ENCODE data around the gene AFF3. TPM values are rescaled to one million over a fixed set of nuclear protein-coding genes. Genes with fewer than 3 reads are reported as not detected.

Gene AFF3
- total RNA-seq, 5 donors from 2014 or later (not counting 1 experiment from before 2014, with no cell fraction given), result 9.9 to 23.5 (median 11.5) TPM

GRCh38 chr2:100004348-100004884 is 138.0 kb downstream of the AFF3 start:
- Histone ChIP-seq H3K4me3 (ENCODE audit: control insufficient read depth in 1 of 2, extremely low read depth in 1 of 2, low read length in 1 of 2) (no peak overlapping the region), H3K36me3 (ENCODE audit: control insufficient read depth in 2 of 2, extremely low read depth in 1 of 2, insufficient read depth in 1 of 2, low read length in 1 of 2) (peaks cover 0 to 8% of the 10 kb centered on the region in 2 donors), H3K4me1 (ENCODE audit: control insufficient read depth in 1 of 2, extremely low read depth in 1 of 2, insufficient read depth in 2 of 2, low read length in 2 of 2) (peaks cover 0 to 5% of the 10 kb centered on the region in 2 experiments), H3K27ac (ENCODE audit: low read length) (no peak overlapping the region), H3K9me3 (no peaks in the 10 kb centered on the region), H3K27me3 (replicated peaks in 1 of 2; ENCODE audit: control insufficient read depth in 2 of 2, extremely low read depth in 1 of 2, insufficient read depth in 2 of 2, low read length in 1 of 2) (no peaks in the 10 kb centered on the region)
- Mint-ChIP-seq H3K27ac (no peak overlapping the region), H3K36me3 (peaks cover 18% of the 10 kb centered on the region), H3K4me1 (peaks cover 0 to 6% (median 4%) of the 10 kb centered on the region in 3 donors), H3K4me3 (no peak overlapping the region), H3K27me3 (no peaks in the 10 kb centered on the region), H3K9me3 (no peaks in the 10 kb centered on the region)
- no CpG with 5 or more reads among the region's 3 CpGs for WGBS (ENCODE audit: insufficient coverage)
- ATAC-seq (replicated peaks in 1 of 4) (no peak), DNase-seq (no peak)
- CTCF ChIA-PET, result no interaction called here
- POLR2A ChIA-PET, result no interaction called here

DNA sequence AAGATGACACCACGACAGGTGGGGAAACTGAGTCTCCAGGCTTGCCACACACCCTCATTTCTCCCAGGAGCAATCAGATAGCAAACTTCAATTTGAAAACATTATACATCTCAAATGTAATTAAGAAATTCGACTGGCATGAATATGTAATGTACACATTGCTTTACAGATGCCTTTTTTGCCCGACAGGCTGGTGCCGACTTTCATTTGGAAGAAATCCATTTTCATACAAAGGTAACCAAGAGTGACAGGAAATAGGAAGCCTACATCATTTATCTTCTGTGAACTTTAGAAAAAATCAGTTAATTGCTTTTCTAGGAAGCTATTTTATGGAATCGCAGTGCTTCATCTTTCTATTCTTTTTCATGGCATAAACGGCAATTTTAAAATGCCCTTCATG is 140.3 kb downstream of the AFF3 start:
- Mint-ChIP-seq H3K27me3 (no peaks in the 10 kb centered on the region), H3K4me1 (peaks cover 0 to 6% (median 4%) of the 10 kb centered on the region in 3 donors), H3K36me3 (peaks cover 7% of the 10 kb centered on the region), H3K9me3 (no peaks in the 10 kb centered on the region), H3K27ac (no peak overlapping the region), H3K4me3 (no peak overlapping the region)
- Histone ChIP-seq H3K9me3 (no peaks in the 10 kb centered on the region), H3K4me1 (ENCODE audit: control insufficient read depth in 1 of 2, extremely low read depth in 1 of 2, insufficient read depth in 2 of 2, low read length in 2 of 2) (peaks cover 0 to 5% of the 10 kb centered on the region in 2 experiments), H3K27ac (ENCODE audit: low read length) (no peak overlapping the region), H3K36me3 (ENCODE audit: control insufficient read depth in 2 of 2, extremely low read depth in 1 of 2, insufficient read depth in 1 of 2, low read length in 1 of 2) (peaks cover 0 to 6% of the 10 kb centered on the region in 2 donors), H3K27me3 (replicated peaks in 1 of 2; ENCODE audit: control insufficient read depth in 2 of 2, extremely low read depth in 1 of 2, insufficient read depth in 2 of 2, low read length in 1 of 2) (no peaks in the 10 kb centered on the region), H3K4me3 (ENCODE audit: control insufficient read depth in 1 of 2, extremely low read depth in 1 of 2, low read length in 1 of 2) (no peak overlapping the region)
- ChIA-PET POLR2A (no interaction called here), CTCF (no interaction called here)
- ATAC-seq (replicated peaks in 1 of 4) (no peak), DNase-seq (no peak)
- 86% methylated on average over 1 of the region's 6 CpGs for WGBS (ENCODE audit: insufficient coverage)

DNA sequence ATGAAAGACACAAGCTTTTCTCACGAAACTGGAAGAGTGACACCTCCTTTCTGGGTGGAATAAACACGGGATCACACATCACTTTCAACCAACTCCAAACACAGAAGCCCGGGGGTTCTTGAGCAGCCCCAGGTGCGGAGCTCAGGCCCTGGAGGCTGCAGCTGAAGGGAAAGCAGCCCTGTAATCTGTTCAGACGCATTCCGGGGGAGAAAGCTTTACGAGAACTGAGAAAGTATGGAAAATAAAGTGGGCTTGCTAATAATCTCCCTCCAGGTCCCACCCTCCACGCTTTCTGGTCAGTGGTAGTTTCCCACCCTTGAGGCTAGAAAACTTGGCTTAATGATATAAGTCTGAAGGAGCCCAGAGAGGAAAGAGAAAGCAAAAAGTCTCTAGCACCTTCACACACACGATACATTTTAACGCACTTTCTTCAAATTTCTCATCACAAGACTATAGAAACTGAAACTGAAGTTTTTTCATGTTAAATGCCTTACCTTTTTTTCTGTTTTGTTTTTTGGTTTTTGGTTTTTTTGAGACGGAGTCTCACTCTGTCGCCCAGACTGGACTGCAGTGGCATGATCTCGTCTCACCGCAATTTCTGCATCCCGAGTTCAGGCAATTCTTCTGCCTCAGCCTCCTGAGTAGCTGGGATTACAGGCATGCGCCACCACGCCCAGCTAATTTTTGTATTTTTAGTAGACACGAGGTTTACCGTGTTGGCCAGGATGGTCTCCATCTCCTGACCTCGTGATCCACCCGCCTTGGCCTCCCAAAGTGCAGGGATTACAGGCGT is 141.3 kb downstream of the AFF3 start:
- Histone ChIP-seq H3K9me3 (no peaks in the 10 kb centered on the region), H3K4me1 (ENCODE audit: control insufficient read depth in 1 of 2, extremely low read depth in 1 of 2, insufficient read depth in 2 of 2, low read length in 2 of 2) (peaks cover 0 to 5% of the 10 kb centered on the region in 2 experiments), H3K36me3 (ENCODE audit: control insufficient read depth in 2 of 2, extremely low read depth in 1 of 2, insufficient read depth in 1 of 2, low read length in 1 of 2) (no peaks in the 10 kb centered on the region), H3K27me3 (replicated peaks in 1 of 2; ENCODE audit: control insufficient read depth in 2 of 2, extremely low read depth in 1 of 2, insufficient read depth in 2 of 2, low read length in 1 of 2) (no peaks in the 10 kb centered on the region), H3K27ac (ENCODE audit: low read length) (no peak overlapping the region), H3K4me3 (ENCODE audit: control insufficient read depth in 1 of 2, extremely low read depth in 1 of 2, low read length in 1 of 2) (peak overlapping the region in 1 of 2 donors; percentile 2)
- peaks cover 0 to 6% (median 4%) of the 10 kb centered on the region in 3 donors for H3K4me1 Mint-ChIP-seq
- H3K27me3 Mint-ChIP-seq, result no peaks in the 10 kb centered on the region
- H3K27ac Mint-ChIP-seq, result no peak overlapping the region
- no peaks in the 10 kb centered on the region for H3K9me3 Mint-ChIP-seq
- no peak for ATAC-seq (replicated peaks in 1 of 4)
- peak overlapping the region; percentile 38 to 68 (median 50) for H3K4me3 Mint-ChIP-seq
- POLR2A ChIA-PET, result no interaction called here
- DNase-seq, result no peak
- no peaks in the 10 kb centered on the region for H3K36me3 Mint-ChIP-seq
- CTCF ChIA-PET, result no interaction called here
- WGBS (ENCODE audit: insufficient coverage), result 62% methylated on average over 13 of the region's 22 CpGs

DNA sequence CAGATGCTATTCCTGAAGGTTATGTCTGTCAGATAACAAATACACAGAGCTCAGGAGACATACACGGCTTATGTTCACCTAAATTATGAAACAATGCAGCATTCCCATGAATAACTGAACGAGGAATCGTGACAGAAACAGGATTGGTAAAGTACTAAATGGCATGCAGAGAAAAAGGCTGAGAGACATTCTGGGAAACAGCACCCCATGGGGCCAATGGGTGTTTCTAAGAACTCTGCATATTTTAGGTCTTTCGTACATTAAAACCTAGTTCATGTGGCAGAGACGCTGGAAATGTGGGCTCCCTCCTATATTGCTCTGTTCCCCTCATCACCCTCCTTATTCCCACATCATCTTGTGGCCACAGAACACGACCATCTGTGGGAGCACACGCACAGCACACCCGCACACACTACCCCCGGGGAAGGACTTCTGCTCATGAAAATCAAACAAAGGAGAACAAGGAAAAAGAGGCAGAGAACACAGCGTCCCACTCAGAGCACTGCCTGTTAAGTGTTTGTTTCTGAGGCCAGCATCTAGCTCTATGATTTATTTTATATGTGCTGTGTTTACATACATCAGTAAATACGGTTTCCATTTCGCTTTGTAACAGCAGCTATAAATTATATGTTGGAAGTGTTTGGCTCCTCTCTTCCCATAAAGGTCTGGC is 143.6 kb downstream of the AFF3 start:
- DNase-seq (no peak), ATAC-seq (replicated peaks in 1 of 4) (no peak)
- Mint-ChIP-seq H3K4me1 (peaks cover 0 to 6% (median 4%) of the 10 kb centered on the region in 3 donors), H3K9me3 (no peaks in the 10 kb centered on the region), H3K4me3 (no peak overlapping the region), H3K36me3 (peaks cover 2% of the 10 kb centered on the region), H3K27ac (no peak overlapping the region), H3K27me3 (no peaks in the 10 kb centered on the region)
- no peaks in the 10 kb centered on the region for H3K36me3 ChIP-seq (ENCODE audit: control insufficient read depth in 2 of 2, extremely low read depth in 1 of 2, insufficient read depth in 1 of 2, low read length in 1 of 2)
- peaks cover 0 to 5% of the 10 kb centered on the region in 2 experiments for H3K4me1 ChIP-seq (ENCODE audit: control insufficient read depth in 1 of 2, extremely low read depth in 1 of 2, insufficient read depth in 2 of 2, low read length in 2 of 2)
- H3K27ac ChIP-seq (ENCODE audit: low read length), result no peak overlapping the region
- H3K4me3 ChIP-seq (ENCODE audit: control insufficient read depth in 1 of 2, extremely low read depth in 1 of 2, low read length in 1 of 2), result no peak overlapping the region
- WGBS (ENCODE audit: insufficient coverage), result 84% methylated on average over 7 of the region's 12 CpGs
- H3K27me3 ChIP-seq (replicated peaks in 1 of 2; ENCODE audit: control insufficient read depth in 2 of 2, extremely low read depth in 1 of 2, insufficient read depth in 2 of 2, low read length in 1 of 2), result no peaks in the 10 kb centered on the region
- ChIA-PET CTCF (no interaction called here), POLR2A (no interaction called here)
- H3K9me3 ChIP-seq, result no peaks in the 10 kb centered on the region

GRCh38 chr2:99989905-99990304 is 152.5 kb downstream of the AFF3 start:
- Mint-ChIP-seq H3K4me1 (no peaks in the 10 kb centered on the region), H3K27ac (no peak overlapping the region), H3K36me3 (peaks cover 2% of the 10 kb centered on the region), H3K9me3 (no peaks in the 10 kb centered on the region), H3K4me3 (no peak overlapping the region), H3K27me3 (no peaks in the 10 kb centered on the region)
- ATAC-seq (replicated peaks in 1 of 4) (no peak), DNase-seq (no peak)
- Histone ChIP-seq H3K36me3 (ENCODE audit: control insufficient read depth in 2 of 2, extremely low read depth in 1 of 2, insufficient read depth in 1 of 2, low read length in 1 of 2) (no peaks in the 10 kb centered on the region), H3K27ac (ENCODE audit: low read length) (no peak overlapping the region), H3K4me1 (ENCODE audit: control insufficient read depth in 1 of 2, extremely low read depth in 1 of 2, insufficient read depth in 2 of 2, low read length in 2 of 2) (no peaks in the 10 kb centered on the region), H3K4me3 (ENCODE audit: control insufficient read depth in 1 of 2, extremely low read depth in 1 of 2, low read length in 1 of 2) (no peak overlapping the region), H3K9me3 (no peaks in the 10 kb centered on the region), H3K27me3 (replicated peaks in 1 of 2; ENCODE audit: control insufficient read depth in 2 of 2, extremely low read depth in 1 of 2, insufficient read depth in 2 of 2, low read length in 1 of 2) (no peaks in the 10 kb centered on the region)
- CTCF ChIA-PET, result interaction anchor here in 1 of 2 donors (0.6 kb wide), 1 partner anchor 49 kb away, joined by 3 read pairs; no protein-coding TSS in a partner anchor
- POLR2A ChIA-PET, result no interaction called here
- WGBS (ENCODE audit: insufficient coverage), result 100% methylated on average over 1 of the region's 3 CpGs

GRCh38 chr2:99988599-99988998 is 153.8 kb downstream of the AFF3 start:
- CTCF ChIA-PET, result no interaction called here

More at GRCh38 chr2:99988599-99988998, 153.8 kb downstream of the AFF3 start:
- H3K4me1 ChIP-seq (ENCODE audit: control insufficient read depth in 1 of 2, extremely low read depth in 1 of 2, insufficient read depth in 2 of 2, low read length in 2 of 2), result no peaks in the 10 kb centered on the region
- no peak overlapping the region for H3K4me3 Mint-ChIP-seq
- 100% methylated on average over 1 of the region's 3 CpGs for WGBS (ENCODE audit: insufficient coverage)
- no peak for DNase-seq
- H3K9me3 Mint-ChIP-seq, result no peaks in the 10 kb centered on the region
- H3K36me3 ChIP-seq (ENCODE audit: control insufficient read depth in 2 of 2, extremely low read depth in 1 of 2, insufficient read depth in 1 of 2, low read length in 1 of 2), result no peaks in the 10 kb centered on the region
- POLR2A ChIA-PET, result no interaction called here
- H3K4me1 Mint-ChIP-seq, result no peaks in the 10 kb centered on the region
- no peaks in the 10 kb centered on the region for H3K36me3 Mint-ChIP-seq
- H3K9me3 ChIP-seq, result no peaks in the 10 kb centered on the region
- H3K27ac ChIP-seq (ENCODE audit: low read length), result no peak overlapping the region
- no peaks in the 10 kb centered on the region for H3K27me3 Mint-ChIP-seq
- H3K27me3 ChIP-seq (replicated peaks in 1 of 2; ENCODE audit: control insufficient read depth in 2 of 2, extremely low read depth in 1 of 2, insufficient read depth in 2 of 2, low read length in 1 of 2), result no peaks in the 10 kb centered on the region
- no peak overlapping the region for H3K27ac Mint-ChIP-seq
- no peak overlapping the region for H3K4me3 ChIP-seq (ENCODE audit: control insufficient read depth in 1 of 2, extremely low read depth in 1 of 2, low read length in 1 of 2)
- ATAC-seq (replicated peaks in 1 of 4), result no peak

All from T-cell (primary cell).